NCI-H2081 (cell line): ENCODE results near the gene SHISA7.
"Not testable (repeated sequence)": the region's sequence is repeated elsewhere in the genome, so short reads cannot be mapped to it uniquely, and the experiment has no call there.

Source experiments
- DNase-seq, 2 experiments: peaks; one replicate each; lab custom pipeline; 2025; lab: John Stamatoyannopoulos, UW

The SHISA7 gene

GRCh38 chr19:55446060-55446459, 3.0 kb upstream of the SHISA7 start:
- DNase-seq: no peak

GRCh38 chr19:55444646-55445045, 1.5 kb upstream of the SHISA7 start:
- DNase-seq: no peak

DNA sequence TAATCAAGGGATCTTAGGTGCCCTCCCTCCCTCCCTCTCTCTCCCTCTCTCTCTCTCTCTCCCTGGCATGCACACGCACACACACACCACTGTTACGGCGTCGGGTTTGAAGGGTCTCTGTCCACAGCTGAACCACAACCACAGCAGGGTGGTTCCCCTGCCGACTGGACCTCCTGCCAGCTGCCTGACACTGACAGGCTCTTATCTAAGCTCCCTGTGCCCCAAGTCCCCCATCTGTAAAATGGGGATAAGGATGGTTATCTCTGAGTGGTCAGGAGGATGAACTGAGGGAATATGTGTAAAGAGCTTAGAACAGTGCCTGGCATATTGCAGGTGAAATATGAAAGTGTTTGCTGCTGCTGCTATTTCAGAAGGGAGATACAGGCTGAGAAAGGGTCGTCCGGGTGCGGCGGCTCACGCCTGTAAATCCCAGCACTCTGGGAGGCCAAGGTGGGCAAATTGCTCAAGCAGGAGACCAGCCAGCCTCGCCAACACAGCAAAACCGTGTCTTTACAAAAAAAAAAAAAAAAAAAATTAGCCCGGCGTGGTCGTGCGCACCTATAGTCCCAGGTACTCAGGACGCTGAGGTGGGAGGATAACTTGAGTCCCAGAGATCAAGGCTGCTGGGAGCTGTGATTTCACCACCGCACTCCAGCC, 852 bp upstream of the SHISA7 start:
- DNase-seq: no peak

DNA sequence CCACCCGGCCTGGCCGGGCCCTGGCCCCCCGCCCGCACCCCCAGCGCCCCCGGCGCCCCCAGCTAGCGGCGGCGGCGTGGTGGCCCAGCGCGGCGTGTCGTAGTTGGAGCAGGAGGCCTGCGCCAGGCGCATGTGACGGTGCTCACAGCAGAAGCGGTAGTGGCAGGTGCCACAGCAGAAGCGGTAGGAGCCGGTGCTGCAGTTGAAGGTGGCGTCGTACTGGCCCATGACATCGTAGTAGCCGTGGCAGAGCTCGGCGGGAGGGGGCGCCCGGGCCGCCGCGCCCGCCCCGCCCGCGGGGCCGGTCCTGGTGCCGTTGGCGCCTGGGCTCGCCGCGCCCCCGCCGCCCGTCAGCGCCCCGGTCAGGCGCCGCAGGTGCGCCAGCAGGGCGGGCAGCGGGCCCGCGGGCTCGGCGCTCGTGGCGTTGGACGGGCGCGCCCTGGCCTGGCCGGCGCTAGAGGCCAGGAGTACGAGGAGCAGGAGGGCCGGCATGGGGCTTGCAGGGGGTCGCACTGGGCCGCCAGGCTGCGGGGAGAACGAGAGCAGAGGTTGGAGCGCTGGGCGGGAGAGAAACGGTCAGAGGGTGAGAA, 633 bp downstream of the SHISA7 start:
- peak in 1 of 2 experiments; percentile 13 for DNase-seq

- peak; percentile 27 to 32 for DNase-seq
Measured at GRCh38 chr19:55441692-55442321, 1.3 kb downstream of the SHISA7 start.

DNA sequence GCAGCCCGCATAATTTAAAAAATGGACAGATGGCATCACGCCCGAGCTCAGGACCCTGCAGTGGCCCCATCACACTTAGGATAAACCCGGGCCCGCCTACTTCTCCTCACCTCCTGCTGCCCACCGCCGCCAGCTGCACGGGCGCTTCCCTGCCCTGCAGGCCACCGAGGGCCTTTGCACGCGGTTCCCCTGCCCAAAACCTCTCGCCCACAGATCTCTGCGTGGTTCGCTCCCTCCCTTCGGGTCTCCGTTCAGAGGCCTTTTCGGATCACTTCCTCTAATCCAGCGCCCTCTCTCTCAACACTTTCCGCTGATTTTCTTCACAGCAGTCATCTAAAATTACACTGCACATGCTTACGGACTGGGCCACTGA, 1.8 kb downstream of the SHISA7 start:
- no peak for DNase-seq

- DNase-seq: no peak
Measured at GRCh38 chr19:55440411-55441105, 2.5 kb downstream of the SHISA7 start.

GRCh38 chr19:55439052-55439451, 4.0 kb downstream of the SHISA7 start:
- DNase-seq: no peak

- no peak for DNase-seq
Measured at GRCh38 chr19:55437410-55437809, 5.7 kb downstream of the SHISA7 start.

DNA sequence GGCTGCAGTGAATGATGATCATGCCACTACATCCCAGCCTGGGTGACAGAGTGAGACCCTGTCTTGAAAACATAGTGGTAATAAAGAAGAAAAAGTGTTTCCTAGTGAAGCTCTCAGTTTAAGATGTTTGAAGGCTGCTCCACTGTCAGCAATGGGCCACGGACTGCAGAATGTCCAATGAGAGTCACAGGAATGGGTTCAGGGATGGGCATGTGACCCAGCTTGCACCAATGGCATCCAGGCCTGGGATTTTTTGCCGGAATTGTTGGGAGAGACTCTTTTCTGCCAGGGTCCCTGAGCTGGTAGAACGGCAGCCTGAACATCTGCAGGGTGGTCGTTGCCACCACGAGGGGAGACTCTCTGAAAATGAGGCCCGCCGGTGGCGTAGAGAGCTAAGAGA, 6.3 kb downstream of the SHISA7 start:
- no peak for DNase-seq

DNA sequence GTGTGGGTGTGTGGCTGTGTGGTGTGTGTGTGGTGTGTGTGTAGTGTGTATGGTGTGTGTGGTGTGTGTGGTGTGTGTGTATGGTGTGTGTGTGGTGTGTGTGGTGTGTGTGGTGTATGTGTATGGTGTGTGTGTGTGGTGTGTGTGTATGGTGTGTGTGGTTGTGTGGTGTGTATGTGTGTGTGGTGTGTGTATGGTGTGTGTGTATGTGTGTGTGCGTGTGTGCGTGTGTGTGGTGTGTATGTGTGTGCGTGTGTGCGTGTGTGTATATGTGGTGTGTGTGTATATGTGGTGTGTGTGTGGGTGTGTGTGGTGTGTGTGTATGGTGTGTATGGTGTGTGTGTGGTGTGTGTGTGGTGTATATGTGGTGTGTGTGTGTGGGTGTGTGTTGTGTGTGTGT, 8.1 kb downstream of the SHISA7 start:
- no peak for DNase-seq

DNA sequence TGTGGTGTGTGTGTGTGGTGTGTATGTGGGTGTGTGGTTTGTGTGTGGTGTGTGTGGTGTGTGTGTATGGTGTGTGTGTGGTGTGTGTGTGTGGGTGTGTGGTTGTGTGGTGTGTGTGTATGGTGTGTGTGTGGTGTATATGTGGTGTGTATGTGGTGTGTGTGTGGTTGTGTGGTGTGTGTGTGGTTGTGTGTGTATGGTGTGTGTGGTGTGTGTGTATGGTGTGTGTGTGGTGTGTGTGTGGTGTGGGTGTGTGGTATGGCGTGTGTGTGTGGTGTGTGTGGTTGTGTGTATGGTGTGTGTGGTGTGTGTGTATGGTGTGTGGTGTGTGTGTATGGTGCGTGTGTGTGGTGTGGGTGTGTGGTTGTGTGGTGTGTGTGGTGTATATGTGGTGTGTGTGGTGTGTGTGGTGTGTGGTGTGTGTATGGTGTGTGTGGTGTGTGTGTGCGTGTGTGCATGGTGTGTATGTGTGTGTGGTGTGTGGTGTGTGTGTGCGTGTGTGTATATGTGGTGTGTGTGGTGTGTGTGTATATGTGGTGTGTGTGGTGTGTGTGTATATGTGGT, 8.7 kb downstream of the SHISA7 start:
- DNase-seq: no peak

DNA sequence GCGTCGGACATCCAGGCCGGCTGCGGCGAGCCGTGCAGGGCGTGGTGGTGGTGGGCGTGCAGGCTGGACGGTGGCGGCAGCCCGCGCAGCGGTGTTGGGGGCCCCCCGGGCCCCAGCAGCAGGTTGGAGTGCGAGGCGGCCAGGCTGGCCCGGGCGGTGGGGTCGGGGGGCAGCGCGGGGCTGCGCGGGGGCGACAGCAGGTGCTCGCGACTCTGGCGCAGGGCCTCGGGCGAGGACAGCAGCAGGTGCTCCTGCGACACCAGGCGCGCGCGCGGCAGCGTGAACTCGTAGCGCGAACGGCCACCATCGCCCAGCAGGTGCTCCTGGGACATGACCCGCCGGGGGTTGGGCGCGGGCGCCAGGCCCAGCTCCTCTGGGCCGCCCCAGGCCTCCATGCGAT, 9.8 kb downstream of the SHISA7 start:
- no peak for DNase-seq

GRCh38 chr19:55432241-55432959, 10.7 kb downstream of the SHISA7 start:
- no peak for DNase-seq

GRCh38 chr19:55431183-55431582, 11.9 kb downstream of the SHISA7 start:
- no peak for DNase-seq

DNA sequence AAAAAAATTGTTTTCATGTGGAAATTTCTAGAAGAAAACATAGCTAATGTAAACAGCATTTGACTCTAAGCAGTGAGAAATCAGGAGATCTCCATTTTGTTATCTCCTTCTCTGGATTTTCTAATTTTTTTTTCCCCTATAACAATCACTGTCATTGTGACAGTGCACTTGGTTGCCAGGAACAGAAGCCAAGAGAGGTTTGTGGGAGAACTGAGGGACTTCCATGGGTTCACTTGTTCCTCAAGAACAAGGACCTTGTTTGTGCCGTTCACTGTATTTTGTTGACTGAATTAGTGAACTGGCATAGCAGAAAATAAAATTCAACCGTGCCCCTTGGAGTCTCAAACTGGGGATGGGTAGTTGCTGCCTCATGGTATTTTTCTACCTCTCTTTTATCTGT, 17.1 kb downstream of the SHISA7 start:
- DNase-seq: no peak

DNA sequence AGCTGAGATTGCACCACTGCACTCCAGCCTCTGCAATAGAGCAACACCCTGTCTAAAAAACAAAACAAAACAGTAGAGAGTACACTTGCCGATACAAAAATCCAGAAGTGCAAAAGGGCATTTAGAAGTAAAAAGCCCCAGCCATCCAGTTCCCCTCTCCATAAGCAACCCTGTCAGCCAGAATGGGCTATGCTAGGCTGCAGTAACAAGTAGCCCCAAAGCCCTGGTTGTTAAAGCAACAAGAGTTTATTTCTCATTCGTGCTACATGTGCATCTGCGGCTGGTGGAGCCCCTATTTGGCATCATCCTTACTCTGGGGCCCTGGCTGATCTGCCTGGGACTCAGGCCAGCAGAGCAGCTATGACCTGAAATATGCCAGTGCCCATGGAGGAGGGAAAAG, 18.6 kb downstream of the SHISA7 start:
- DNase-seq: no peak

DNA sequence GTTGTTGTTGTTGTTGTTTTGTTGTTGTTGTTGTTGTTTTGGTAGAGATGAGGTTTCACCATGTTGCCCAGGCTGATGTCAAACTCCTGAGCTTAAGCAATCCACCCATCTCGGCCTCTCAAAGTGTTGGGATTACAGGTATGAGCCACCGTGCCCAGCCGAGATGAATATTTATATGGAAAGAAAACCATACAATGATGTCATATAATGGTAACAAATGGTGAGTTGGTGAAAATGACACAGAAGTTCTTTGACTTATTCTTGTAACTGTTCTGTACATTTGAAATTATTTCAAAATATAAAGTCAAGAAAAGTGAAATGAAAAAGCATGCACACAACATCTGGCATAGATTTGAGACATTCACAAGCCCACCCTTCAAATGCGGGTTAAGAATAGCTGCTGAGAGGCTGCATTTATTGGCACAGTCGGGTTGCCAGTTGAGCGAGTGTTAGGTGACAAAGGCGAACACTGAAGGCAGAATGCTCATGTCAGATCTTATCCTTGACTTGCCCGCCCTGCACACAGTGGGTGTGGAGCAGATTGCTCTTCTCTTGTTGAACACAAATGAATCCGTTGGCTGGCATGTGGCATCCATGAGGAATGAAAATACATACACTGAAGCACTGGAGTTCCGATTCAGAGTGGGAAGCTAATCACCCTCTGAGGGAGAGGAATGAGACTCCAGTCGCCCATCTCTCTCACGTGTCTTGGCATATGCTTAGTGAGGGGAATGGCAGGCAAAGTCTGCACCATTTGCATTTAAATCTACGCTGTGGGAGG, 19.7 kb downstream of the SHISA7 start:
- DNase-seq: no peak

DNA sequence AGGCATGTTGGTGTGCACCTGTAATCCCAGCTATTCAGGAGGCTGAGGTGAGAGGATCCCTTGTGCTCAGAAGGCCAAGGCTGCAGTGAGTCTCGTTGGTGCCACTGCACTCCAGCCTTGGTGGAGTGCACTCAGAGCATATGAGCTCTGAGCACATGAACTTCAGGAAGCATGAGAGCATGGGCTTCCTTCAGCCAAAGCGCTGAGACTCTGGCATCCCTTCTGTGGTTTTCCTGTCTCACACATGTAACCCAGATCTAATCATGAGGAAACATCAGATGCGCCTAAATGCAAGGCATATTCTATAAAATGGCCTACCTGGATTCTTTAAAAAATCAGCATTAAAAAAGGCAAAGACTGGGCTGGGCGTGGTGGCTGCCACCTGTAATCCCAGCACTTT, 21.8 kb downstream of the SHISA7 start:
- DNase-seq: not testable (repeated sequence)

- no peak for DNase-seq
Measured at GRCh38 chr19:55419624-55420236, 23.4 kb downstream of the SHISA7 start.

- no peak for DNase-seq
Measured at GRCh38 chr19:55419103-55419502, 24.0 kb downstream of the SHISA7 start.
